HG02981 (cell line): ENCODE measurements around the gene CLRN2.

Experiments used
- ATAC-seq: cut with Tn5 transposase; IDR thresholded peaks from one replicate; pipeline ENCODE4 v1.9.1; 2021; ENCODE audit warnings: mild to moderate bottlenecking, moderate library complexity; ENCODE audit not compliant: unreplicated experiment

The CLRN2 gene, protein sequence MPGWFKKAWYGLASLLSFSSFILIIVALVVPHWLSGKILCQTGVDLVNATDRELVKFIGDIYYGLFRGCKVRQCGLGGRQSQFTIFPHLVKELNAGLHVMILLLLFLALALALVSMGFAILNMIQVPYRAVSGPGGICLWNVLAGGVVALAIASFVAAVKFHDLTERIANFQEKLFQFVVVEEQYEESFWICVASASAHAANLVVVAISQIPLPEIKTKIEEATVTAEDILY

DNA sequence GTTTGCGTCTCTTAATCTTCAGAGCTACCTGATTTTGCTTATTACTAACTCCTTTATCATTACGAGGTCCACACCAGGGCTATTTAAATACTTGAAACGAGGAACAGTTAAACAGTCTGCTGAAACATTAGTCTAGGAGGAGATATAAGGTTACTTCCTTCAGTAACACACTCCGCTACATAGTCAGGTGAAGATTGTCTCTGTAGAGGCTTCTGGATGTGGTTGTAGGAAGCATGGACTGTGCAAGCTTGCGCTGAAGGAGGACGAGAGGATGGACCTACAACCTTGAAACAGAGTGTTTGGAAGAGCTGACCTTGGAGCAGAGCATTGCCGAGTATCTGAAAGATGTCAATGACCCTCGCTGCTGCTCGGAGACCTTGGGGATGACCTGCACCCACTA lies at the start of gene CLRN2:
Gene CLRN2 (plus strand): TSS at position 301 of the 400 bp plus-strand sequence. CDS start 102 bp downstream, outside the sequence.
- ATAC-seq: no peak

DNA sequence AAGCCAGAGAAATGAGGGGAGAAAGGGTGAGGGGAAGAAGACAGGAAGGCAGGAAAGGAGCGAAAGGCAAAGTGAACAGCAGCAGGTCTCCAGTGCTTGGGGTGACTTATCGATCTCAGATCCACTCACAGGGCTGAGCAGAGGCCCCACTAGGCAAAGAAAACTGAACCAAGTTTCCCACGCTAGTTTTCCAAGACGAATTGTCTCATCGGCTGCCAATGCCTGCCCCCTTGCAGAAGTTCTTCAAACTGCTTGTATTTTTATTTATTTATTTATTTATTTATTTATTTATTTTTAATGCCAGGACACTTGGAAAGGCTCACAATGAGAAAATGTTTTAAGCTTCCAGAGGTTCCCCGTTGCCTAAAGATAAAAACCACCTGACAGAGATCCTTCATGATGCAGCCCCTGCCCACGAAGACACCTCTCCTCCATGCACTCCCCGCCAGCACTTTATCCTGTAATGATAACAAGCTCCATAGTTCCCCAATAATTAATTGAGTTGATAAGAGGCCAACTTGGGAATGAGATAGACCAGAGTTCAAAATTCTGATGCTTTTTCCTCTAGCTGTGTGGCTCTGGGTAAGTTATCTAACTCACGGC lies 46.2 kb upstream of the CLRN2 start:
- ATAC-seq: no peak

DNA sequence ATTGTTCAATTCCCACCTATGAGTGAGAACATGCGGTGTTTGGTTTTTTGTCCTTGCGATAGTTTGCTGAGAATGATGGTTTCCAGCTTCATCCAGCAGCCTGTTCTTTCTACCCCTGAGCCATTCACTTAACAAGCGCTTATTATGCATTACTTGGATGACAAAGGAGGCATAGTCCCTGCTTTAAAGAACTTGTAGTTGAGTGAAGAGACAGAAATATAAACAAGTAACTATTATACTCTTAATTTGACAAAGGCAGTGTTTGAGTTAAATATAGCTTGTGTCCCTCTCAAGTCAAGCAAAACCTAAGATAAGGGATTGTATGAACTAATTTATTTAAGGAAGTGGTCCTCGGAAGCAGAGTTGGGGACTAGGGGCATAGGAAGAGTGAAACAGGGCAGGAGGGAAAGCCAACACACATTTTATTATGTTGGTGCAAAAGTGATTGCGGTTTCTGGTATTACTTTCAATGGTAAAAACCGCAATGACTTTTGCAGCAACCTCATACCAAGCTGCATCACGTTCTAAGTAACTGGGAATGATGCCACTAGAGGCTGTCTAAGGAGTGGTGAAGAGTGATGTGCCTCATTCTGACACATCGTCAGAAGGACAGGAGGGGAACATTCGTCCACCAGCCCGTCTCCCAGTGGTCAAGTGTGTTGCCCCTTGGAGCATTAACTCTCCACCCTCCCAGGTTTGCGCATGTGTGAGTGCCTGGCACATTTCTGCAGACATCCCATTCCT lies 44.9 kb upstream of the CLRN2 start:
- ATAC-seq: no peak

DNA sequence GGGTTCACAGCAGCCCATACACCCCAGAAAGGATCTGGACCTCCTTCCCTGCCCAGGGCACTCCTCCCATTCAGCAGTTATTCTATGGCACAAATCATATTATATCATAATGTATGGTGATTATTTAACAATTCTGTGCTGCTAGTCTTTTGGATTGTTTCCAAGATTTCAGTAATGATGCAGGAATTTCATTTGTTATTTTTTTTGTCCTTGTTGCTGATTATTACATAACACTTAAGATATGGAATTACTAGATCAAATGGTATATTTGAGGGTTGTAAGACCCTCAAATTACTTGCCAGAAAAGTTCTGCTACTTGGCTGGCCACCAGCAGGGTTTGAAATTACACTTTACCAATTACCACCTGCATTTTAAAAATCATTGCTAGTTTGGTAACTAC lies 39.5 kb upstream of the CLRN2 start:
- no peak for ATAC-seq

DNA sequence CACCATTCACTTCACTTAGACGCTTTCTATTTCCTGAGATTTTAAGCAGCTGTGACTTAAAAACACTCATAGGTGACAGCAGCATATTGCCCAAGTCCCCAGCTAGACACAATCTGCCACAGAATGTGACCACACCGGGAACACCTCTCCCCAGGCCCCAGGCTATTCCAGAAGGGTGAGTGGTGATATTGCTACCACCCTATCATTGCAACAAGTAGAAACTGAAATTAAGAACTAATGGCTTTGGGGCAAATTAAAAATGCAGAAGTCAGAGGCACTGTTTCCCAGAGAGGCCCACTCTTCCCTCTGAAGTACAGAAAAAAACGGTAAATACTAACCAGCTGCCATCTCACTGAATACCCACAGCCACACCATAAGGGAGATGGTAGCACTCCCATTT lies 38.1 kb upstream of the CLRN2 start:
- no peak for ATAC-seq

DNA sequence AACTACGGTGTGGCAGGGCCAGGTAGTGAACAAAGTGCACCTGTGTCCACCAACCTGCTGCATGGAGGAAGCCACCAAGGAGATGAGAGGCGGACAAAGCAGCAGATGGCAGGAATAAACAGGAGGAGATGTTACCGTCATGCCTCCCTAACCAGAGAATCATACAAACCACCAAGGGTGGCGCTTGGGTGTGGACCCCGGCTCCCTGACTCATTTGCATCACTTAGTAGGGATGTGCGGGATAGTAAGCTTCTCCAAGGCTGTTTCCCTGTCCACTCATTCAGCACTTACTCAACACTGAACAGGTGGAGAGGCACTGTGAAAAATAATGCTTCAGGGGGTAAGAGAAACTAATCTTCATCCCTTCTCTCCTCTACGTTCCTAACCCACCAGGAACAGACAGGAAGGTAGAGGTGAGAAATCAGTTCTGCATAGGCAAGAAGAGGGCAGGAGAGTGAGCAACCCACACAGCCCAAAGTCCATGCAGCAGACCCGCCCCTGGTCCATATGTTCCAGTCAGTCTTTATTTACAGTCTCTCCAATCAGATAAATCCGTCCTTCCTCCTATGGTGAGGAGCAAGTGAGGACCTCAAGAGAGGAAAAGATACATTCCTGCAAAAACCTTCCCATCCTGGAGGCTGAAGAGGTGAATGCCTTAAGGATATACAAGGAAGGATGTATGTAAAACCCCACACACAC lies 37.0 kb upstream of the CLRN2 start:
- ATAC-seq: no peak

DNA sequence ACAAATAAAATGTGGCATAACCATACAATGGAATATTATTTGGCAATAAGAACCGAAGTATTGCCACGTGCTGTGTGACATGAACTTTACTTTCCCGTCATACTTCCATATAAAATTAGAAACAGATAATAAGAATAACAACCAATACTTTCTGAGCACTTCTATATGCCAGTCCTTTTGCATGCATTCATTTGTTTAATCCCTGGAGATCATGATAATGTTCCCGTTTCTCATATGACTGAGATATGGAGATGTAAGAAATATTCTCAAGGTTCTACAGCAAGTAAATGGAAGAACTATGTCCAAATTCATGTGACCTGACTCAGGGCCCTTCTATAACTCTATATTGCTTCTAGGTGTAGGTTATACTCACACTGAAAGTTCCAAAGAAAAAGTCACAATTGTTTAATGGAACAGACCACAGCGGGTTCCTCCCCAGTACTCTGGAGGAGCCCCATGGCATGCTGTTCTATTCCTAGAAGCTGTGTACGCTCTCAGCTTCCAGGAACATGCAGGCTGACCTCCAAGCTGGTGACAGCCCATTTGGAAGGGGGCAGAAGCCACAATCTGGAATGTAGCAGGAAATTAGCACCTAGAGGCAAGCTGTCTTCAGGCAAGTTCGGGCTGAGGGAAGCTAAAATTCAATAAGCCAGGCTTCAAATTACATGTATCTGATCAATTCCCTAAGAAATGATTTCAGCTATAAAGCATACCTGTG lies 34.6 kb upstream of the CLRN2 start:
- no peak for ATAC-seq

DNA sequence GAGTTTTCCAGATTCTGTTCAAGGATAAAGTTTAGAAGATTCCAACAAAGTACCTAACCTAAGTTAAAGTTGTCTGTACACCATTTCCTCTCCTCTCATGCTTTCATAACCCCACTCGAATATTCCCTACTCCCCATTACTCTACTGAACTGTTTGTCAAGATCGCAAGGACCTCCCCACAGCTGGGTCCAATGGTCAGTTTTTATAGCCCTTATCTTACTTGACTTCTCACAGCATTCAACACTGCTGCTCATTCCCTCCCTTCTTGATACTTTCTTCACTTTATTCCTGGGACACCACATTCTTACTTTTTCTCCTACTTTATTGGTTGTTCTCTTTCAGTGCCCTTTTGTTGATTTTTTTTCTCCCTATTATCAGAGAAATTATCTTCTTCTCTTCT lies 34.0 kb upstream of the CLRN2 start:
- no peak for ATAC-seq

DNA sequence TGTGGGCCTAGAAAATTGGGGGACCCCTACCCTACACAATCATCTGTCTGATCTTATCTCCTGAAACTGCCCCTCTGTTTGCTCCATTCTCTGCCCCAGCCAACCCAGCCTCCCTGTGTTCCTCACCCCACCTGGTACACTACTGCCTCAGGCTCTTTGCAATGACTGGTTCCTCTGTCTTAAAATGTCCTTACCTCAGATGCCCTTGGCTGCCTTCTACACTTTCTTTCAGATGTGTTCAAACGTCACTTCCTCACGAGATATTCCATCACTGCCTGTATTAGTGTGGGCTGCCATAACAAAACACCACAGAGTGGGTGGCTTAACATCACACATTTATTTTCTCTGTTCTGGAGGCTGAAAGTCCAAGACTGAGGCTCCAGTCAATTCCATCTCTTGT lies 32.2 kb upstream of the CLRN2 start:
- no peak for ATAC-seq

DNA sequence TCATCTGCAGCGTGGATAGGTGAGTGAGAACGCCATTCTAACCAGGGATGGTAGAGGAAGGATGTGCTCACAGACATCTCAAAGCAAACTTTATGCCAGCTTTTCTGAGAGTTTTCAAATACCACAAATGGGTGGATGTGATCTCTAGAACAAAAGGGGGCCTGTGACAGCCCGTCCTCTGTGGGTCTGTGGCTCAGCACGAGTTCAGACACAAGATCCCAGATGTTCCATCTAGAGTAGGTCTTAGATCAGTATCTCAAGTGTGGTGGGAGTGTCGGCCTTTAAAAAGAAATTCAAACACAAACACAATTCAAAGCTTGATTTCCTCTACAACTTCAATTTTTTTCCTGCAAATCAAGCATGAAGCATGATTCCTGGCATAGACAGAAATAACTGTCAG lies 25.8 kb upstream of the CLRN2 start:
- ATAC-seq: no peak

DNA sequence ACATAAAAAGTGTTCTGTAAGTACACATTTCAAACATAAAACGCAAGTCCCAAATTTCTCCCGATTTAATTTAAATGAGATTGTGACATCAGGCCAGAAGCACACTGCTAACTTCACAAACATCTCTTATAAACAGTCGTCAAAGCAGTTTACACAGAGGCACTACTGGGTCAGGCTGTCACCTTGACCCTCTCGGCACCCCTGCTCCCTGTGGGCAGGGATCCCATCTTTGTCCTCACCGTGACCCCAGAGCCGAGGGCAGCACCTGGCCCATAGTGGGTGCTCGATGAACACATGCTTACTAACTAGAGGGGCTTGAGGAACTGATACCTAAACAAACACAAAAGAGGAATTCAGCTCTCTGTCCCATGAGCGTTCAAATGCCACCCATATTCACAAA lies 25.2 kb upstream of the CLRN2 start:
- ATAC-seq: no peak

DNA sequence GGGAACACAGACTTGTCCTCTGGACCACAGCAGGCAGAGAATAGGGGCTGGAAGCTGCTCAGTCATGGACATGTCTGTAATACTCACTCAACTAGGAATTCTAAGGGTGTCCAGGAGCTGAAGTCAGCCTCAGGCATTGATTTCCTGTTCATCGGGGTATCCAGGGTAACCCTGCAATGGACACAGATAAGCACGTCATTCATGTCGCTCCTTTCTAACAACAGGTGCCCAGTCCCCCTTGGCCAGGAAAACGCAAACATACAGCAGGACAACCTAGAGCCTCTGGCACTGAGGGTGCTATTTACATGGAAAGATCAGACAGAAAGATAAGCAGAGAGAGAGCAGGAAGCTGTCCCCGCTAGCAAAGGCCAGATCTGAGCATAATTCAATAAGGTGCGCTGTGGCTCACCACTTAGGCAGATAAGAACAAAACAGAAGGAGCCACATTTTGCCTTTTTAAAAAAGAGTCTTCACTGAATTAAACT lies 24.3 kb upstream of the CLRN2 start:
- no peak for ATAC-seq

DNA sequence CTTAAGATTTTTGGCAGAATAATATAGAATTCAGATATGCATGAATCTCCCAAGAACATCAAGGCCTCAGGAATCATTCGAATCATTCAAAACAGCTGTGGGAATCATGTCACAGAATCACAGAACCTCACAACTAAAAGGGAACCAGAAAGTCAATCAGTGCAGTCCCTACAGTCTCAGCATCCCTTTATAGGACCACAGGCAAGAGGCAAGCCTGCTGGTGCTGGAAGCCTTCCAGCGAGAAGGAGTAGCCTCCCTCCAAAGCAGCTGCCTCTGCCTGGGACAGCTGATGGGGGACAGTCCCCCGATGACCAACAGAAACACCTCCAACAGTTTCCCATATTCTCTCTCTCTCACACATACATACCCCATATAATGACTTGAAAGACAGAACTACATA lies 23.8 kb upstream of the CLRN2 start:
- ATAC-seq: no peak

DNA sequence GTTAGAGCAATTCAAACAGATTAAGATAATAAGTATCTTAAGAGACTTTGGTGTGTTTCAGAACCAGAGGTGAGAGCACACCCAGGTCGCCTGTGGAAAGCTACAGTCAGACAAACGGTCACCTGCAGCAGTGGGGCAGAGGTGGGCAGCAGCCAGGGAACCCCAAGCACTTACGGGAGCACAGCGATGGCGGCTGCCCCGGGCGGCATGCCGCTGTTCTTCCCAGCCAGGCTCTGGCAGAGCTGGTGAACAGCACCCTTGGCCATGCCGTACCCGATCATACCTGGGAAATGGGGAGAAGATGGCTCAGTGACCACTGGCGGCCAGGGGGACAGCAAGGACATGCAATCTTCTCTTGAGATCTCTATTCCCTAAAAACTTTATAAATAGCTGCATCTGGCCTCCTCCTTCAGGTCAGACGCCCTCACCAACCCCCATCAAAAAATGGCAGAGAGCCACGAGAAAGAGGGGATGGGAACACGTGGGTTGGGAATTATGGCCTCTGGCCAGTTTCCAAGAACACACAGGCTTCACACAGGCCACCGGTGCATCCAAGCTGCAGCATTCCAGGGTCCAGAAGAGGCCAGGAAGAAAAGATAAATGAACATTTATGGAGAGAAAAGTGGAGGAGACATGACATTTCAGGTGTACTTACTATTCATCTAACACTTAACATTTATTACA lies 22.8 kb upstream of the CLRN2 start:
- no peak for ATAC-seq

DNA sequence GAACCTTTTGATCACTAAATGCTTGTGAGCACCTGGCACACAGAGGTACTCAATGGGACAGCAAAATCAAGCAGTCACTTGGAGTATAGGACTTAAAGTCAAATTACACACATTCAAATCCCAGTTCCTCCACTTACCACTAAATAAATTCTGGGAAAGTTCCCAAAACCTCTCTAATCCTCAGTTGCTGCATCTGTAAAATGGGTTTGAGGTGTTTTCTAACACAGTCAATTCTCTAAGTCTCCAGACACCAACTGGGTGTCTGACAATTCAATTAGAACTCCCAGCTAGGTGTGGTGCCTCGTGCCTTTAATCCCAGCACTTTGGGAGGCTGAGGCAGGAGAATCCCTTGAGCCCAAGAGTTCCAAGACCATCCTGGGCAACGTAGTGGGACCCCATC lies 22.1 kb upstream of the CLRN2 start:
- no peak for ATAC-seq

DNA sequence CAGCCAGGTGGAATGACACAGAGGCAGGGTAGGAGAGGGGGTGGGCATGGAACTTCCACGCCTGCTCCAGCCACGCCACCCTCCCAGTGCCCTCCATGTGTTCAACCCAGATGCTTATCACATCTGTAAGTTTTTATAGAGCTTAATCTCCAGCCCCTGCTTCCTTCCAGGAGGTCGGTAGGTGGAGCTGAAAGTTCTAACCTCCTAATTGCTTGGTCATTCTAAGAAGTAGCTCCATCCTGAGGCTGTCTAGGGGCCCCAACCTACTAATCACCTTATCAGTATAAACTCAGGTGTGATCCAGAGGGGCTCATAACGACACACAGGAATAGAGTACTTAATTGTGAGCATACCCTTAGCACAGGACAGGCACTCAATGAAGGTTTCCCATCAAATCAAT lies 21.3 kb upstream of the CLRN2 start:
- no peak for ATAC-seq

DNA sequence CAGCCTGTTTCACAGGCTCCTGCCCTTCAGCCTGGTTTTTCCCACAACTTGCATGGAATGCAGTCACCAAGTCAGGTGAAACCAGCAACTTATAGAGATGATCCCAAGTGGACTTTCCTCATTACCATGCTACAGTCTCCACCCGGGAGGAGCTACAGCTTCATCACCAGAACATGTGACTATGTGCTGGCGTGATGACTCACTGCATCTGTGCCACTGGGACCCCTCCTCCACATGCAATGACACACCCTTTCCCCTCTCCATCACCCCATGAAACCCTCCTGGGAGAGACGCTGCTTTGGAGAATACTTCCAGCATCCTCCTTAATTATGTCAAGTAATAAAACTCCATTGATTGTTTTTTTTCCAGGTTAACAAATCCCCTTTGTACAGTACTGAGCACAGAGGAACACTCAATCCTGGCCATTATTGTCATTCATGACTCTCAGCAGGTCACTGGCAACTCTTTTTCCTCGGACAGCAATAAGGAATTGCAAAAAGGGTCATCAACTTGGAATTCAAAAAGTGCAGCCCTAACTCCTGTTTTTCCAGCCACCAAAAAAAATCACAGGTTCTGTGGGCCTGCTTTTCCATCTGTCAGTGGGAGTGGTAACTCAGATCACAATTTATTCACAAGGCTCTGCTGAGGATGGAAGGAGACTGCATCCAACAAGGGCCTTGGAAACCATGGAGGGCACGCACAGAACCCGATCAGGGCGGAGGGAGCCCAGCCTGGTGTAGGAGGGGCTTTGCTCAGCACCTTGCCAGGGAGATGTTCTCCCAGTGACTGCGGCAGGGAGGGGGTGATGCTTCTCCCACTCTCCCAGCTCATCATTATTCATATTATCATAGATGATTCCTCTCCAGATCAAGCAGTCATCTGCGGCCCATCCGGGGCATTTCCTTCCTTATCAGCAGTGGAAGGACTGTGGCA lies 20.4 kb upstream of the CLRN2 start:
- ATAC-seq: no peak

DNA sequence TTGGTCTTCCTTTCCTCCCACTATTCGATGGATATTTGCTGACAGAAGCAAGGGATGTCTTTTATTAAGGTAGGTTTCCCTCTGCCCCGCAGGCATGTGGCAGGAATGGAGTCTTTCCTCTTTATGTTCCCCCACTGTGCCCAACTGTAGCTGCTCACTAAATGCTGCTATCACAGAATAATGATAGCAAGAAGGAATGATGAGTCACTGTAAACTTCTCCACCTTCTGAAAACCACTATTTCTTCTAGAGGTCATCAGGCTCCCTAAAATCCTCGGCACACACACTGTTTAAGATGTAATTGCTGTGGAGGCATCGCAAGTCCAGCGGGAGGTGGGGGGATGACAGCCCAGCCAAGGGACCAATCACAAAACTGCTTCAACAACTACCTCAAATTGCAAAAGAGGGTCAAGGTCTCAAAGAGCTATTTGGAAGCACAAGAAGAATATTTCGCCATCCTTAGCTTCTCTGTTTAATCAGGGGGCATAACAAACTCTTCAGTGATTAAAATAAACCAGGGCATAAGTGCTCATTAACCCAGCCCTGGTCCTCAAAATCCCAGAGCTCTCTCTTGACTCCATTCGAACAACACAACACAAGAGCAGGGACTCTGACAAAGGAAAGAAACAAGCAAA lies 17.0 kb upstream of the CLRN2 start:
- ATAC-seq: no peak

DNA sequence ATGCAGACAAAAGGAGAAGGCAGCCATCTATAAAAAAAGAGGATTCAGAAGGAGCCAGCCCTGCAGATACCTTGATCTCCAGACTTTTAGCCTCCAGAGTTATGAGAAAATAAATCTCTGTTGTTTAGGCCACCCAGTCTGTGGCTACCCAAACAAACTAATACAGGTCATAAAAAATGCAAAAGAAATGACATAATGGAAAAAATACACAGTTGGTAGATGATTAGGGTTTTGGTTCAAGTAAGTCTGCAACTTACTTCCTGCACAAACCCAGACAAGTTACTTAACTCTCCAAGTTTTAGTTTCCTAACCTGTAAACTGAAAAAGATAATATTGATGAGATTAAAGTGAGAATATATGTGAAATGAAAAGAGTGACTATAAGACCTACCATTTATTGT lies 14.4 kb upstream of the CLRN2 start:
- no peak for ATAC-seq
